A549 treated with Hydrocortisone at 1 μM for 4 hours (cell line): ENCODE data around the gene OVOL3. TPM values are rescaled to one million over a fixed set of nuclear protein-coding genes. Genes with fewer than 3 reads are reported as not detected.

Experiments used
- total RNA-seq: library from RNA; stranded (reverse); fragments of 200-300 nt; extraction: Qiagen RNA extraction; gene quantifications from 5 replicates; pipeline ENCODE4 v1.2.3, GENCODE V29; 2022

Gene OVOL3
- total RNA-seq, result 0.17 to 0.60 TPM (median 0.36 TPM) in 4 of 5 replicates, not detected in the other

DNA sequence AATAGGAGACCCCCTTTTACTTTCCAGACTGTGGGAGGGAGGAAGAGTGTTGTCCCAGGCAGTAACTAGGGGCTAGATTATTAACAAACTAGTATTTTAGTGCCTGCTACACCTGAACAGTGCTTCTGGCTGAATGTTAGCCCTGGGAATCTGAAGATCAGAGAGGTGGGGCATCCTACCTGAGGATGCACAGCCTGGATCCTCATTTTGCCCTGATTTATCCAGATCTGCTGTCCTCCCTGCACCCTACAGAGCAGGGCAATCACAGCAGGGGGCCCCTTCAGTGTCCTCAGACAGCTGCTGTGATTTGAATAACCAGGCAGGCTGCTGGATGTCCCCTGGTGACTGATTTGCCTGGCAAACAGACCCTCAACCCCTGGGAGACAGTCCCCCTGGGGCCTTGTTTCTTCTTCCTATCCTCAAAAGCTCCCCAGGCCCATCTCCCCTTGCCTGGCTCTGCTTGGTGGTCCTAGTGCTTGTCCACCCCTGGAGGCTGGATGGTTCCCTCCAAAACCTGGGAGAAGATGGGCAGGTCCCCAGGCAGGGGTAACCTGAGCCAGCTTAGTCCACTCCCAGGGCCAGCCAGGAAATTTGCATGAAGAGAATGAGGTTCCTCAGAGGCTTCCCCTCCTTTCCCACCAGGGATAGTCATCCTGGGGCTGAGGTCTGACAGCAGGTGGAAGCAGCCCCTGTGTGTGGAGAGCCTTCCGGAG, at the start of gene OVOL3:
Gene OVOL3 (plus strand): TSS at position 657 of the 713 bp plus-strand sequence. CDS start 60 bp downstream, outside the sequence.

DNA sequence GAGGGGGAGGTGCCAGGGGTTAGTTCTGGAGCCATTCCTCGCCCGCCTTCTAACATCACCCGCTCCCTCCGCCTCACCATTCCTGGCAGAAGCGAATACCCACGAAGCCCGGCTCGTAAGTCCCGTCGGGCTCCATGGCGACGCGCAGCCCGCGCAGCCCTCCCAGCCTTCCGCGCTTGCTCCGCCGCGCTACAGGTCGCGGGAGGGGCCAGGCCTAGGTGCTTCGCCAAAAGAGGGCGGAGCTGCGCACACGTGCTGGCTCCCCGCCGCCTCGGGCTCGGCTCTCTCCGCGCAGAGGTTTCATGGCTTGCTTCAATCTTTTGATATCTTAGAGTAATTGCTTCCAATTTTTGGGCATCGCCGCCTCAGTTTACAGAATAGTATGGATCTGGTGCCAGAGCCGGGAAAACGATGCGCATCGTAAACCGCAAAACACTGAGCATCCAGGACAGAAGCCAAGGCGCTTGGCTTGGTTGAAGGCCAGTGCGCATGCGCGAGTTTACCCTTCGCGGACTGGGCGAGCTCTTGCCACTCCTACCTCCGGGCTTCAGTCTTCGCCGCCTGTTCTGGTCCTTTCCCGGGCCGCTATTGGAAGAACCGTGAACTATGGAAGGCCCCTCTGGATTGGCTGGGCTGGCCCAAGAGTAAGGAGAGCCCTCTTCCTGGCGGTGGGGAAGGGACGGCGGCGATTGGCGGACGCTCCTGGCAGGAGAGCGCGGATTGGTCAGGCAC, 3.9 kb downstream of the OVOL3 start, which contains the start of gene POLR2I:
Gene POLR2I (minus strand): TSS at position 155 of the 732 bp plus-strand sequence. CDS start 19 bp downstream, at position 136.

DNA sequence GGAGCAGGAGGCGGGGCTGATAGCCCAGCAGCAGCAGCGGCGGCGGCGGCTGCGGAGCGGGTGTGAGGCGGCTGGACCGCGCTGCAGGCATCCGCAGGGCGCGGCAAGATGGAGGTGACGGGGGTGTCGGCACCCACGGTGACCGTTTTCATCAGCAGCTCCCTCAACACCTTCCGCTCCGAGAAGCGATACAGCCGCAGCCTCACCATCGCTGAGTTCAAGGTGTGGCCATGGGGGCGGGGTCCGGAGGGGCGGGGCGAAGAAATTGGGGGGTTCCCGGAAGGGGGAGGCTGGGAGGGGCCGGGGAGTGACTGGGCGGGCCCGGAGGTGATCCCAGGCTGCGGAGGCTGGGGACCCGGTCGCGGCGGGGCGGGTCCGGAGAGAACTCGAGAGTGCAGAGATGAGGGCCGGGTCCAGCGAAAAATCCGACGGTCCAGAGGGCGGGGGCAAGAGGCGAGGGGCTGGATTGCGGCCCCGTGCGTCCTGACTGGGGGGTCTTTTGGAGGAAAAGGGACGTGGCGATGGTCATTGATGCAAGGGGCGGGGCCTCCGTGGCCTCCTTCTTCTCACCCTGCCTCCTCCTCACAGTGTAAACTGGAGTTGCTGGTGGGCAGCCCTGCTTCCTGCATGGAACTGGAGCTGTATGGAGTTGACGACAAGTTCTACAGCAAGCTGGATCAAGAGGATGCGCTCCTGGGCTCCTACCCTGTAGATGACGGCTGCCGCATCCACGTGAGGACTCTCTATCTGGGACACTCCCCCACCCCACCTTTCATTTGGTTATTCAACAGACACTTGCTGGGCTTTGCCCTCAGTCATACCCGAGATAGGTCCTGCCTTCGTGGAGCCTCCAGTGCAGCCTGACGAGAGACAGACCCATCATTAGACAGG, 4.8 kb downstream of the OVOL3 start, which contains the start of gene TBCB:
Gene TBCB (plus strand): TSS at position 16 of the 891 bp plus-strand sequence. CDS start 93 bp downstream, at position 109.

DNA sequence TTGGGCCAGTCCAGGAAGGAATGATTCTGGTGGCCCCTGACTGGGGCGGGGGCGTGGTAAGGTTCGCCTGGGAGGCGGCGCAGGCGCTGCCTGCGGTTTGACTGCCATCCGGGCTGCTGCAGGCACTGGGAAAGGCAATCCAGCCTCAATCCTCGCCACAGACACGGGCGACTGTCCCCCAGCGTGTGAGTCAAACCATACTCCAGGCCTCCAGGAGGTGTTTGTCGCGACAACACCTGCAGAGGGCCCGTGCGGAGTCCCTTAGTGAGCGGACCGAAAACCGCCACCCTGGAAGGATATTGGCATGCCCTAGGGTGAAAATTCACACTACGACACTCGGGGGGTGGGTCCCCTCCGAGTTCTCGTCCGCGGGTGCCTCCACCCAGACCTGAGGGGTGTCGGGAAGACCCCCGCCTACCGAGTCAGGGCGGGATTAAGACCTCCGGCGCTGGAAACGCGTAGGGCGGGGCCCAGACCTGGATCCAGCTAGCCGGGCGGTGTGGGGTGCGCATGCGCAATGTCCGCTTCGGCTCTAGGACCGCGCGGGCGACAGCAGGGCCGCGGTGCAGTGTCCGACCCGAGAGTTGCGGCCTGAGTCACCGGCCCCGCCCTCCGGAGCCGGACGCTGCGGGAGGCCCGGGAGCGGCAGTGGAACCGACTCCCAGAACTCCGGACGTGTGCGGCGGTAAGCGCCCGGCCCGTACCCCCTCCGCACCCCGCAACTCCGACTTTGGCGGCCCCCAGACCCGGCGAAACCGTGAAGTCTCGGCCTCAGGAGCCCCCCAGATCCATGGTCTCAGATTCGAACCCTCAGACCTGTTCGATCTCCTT, 28.7 kb downstream of the OVOL3 start, which contains the start of gene CAPNS1:
Gene CAPNS1 (plus strand): TSS at position 594 of the 831 bp plus-strand sequence. CDS start 946 bp downstream, outside the sequence.

DNA sequence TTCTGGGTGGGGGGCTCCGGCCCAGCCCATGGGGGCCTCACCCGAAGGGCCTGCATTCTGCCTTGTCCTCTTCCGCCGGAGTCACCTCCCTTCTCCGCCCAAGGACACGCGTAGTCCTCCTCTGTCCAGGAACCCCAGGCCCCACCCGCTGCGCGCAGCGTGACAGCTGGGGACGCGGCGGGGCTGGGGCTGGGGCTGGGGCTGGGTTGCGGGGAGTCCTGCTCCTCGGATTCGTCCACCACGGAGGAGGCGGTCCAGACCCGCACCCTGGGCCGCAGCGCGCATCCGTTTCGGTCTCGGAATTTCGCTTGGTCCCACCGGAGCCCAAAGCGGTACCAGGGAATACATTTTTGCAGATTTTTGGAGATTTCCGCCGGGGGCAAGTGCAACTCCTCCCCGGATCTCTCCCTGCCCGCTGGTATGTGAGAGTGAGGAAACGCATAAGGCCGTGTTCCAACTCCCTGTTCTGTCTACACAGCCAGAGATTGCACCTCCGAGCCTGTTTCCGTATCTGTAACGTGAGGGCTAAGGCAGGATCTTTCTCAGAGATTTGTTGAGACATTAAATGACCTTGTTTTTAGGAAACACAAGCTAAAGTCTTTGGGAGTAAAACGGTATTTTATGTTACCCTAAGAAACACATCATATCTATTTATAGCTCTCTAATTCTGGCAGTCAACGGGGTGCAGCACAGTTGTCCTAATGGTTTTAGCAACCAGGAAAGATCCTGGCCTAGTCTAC, 41.6 kb downstream of the OVOL3 start, which contains the start of gene COX7A1:
Gene COX7A1 (minus strand): TSS at position 96 of the 740 bp plus-strand sequence. CDS start 40 bp downstream, at position 56.

Other genes starting within 250 kb of the OVOL3 start
- gene APLP1, start 242.6 kb upstream of the OVOL3 start, total RNA-seq, result 68.9 to 98.3 TPM (median 90.2 TPM) in 5 replicates
- 5.2 to 6.5 TPM (median 6.3 TPM) in 5 replicates for gene NFKBID, start 210.6 kb upstream of the OVOL3 start, total RNA-seq
- 0.29 to 0.79 TPM (median 0.46 TPM) in 4 of 5 replicates, not detected in the other for gene HCST, start 208.6 kb upstream of the OVOL3 start, total RNA-seq
- gene TYROBP, start 202.8 kb upstream of the OVOL3 start, total RNA-seq, result not detected in 5 replicates
- gene LRFN3, start 174.8 kb upstream of the OVOL3 start, total RNA-seq, result 15.7 to 24.4 TPM (median 20.9 TPM) in 5 replicates
- gene SDHAF1, start 116.0 kb upstream of the OVOL3 start, total RNA-seq, result 28.9 to 48.5 TPM (median 46.4 TPM) in 5 replicates
- gene SYNE4, start 102.3 kb upstream of the OVOL3 start, total RNA-seq, result 0.18 to 0.29 TPM (median 0.22 TPM) in 5 replicates
- gene ALKBH6, start 96.9 kb upstream of the OVOL3 start, total RNA-seq, result 21.7 to 25.8 TPM (median 23.8 TPM) in 5 replicates
- gene CLIP3, start 78.3 kb upstream of the OVOL3 start, total RNA-seq, result 0.74 to 1.5 TPM (median 0.92 TPM) in 5 replicates
- gene THAP8, start 56.9 kb upstream of the OVOL3 start, total RNA-seq, result 5.8 to 7.9 TPM (median 7.3 TPM) in 5 replicates
- 23.1 to 26.0 TPM (median 25.2 TPM) in 5 replicates for gene WDR62, start 56.2 kb upstream of the OVOL3 start, total RNA-seq
- gene POLR2I, start 3.7 kb downstream of the OVOL3 start, total RNA-seq, result 201 to 261 TPM (median 248 TPM) in 5 replicates
- gene TBCB, start 4.3 kb downstream of the OVOL3 start, total RNA-seq, result 406 to 569 TPM (median 542 TPM) in 5 replicates
- 1,534 to 2,199 TPM (median 2,140 TPM) in 5 replicates for gene CAPNS1, start 28.9 kb downstream of the OVOL3 start, total RNA-seq
- not detected in 5 replicates for gene COX7A1, start 41.3 kb downstream of the OVOL3 start, total RNA-seq
- gene ZNF565, start 103.5 kb downstream of the OVOL3 start, total RNA-seq, result 3.7 to 5.1 TPM (median 4.2 TPM) in 5 replicates
- 109 to 198 TPM (median 114 TPM) in 5 replicates for gene ZNF146, start 104.0 kb downstream of the OVOL3 start, total RNA-seq